ENCODE measurements around the gene AKAP13. TPM values are rescaled to one million over a fixed set of nuclear protein-coding genes. Genes with fewer than 3 reads are reported as not detected.

The AKAP13 gene
- total RNA-seq, 1 experiment from 2014 or later: 47.3 TPM

GRCh38 chr15:85607842-85608241 lies 227.4 kb downstream of the AKAP13 start:
- no peak overlapping the region for H3K4me3 Mint-ChIP-seq
- no peaks in the 10 kb centered on the region for H4K20me1 ChIP-seq (ENCODE audit: control insufficient read depth, insufficient read depth, insufficient read length)
- TF ChIP-seq CTCF (conservative IDR thresholded peaks at IDR 0.05): no peak
- no peak overlapping the region for H2BK20ac ChIP-seq (ENCODE audit: low read depth, low read length, poor library complexity, severe bottlenecking)
- no peak overlapping the region for H2BK5ac ChIP-seq (ENCODE audit: insufficient read length, low read length)
- no peak overlapping the region for H3K14ac ChIP-seq (ENCODE audit: insufficient read depth, low read length)
- H2BK120ac ChIP-seq (ENCODE audit: low read depth, low read length, poor library complexity, severe bottlenecking): no peak overlapping the region
- no peak overlapping the region for H3K4me2 ChIP-seq (ENCODE audit: insufficient read depth, insufficient read length, low read length)
- no peak overlapping the region for H4K91ac ChIP-seq (ENCODE audit: insufficient read length, low read depth, low read length)
- no peak overlapping the region for H3K18ac ChIP-seq (ENCODE audit: insufficient read length, low read depth, low read length)
- H2BK12ac ChIP-seq (ENCODE audit: insufficient read length, low read depth, low read length): no peak overlapping the region
- no peaks in the 10 kb centered on the region; the same call in 1 of the 2 replicates for H3K79me2 ChIP-seq (ENCODE audit: insufficient read depth, low read length)
- no peaks in the 10 kb centered on the region for H3K9me3 ChIP-seq (ENCODE audit: control insufficient read depth, low read depth, low read length)
- no peak overlapping the region for H2AFZ ChIP-seq (ENCODE audit: low read length)
- H3K27ac ChIP-seq (ENCODE audit: insufficient read length, low read depth, low read length): no peak overlapping the region
- no peak overlapping the region for H3K23ac ChIP-seq (ENCODE audit: insufficient read length, low read depth, low read length)
- no CpG with 5 or more reads among the region's 1 CpG for WGBS (ENCODE audit: extremely low coverage, insufficient read length, low lambda C conversion rate)
- H3K9ac ChIP-seq (ENCODE audit: extremely low read depth, insufficient read length, low read length): no peak overlapping the region
- no peak overlapping the region for H3K4ac ChIP-seq (ENCODE audit: low read depth, low read length)
- H2BK15ac ChIP-seq (ENCODE audit: low read depth, low read length): no peak overlapping the region
- no peak overlapping the region for H2AK5ac ChIP-seq (ENCODE audit: insufficient read length, low read length)
- H3K27me3 Mint-ChIP-seq (ENCODE audit: low read depth): no peaks in the 10 kb centered on the region
- no peak for DNase-seq
- no peaks in the 10 kb centered on the region for H3K9me3 Mint-ChIP-seq
- H3K79me1 ChIP-seq (ENCODE audit: insufficient read depth, low read depth, low read length, poor library complexity, severe bottlenecking): no peaks in the 10 kb centered on the region
- no peak overlapping the region for H3K56ac ChIP-seq (ENCODE audit: insufficient read length, low read depth, low read length)
- no peaks in the 10 kb centered on the region for H3K23me2 ChIP-seq (ENCODE audit: insufficient read length, low read depth, low read length, poor library complexity, severe bottlenecking)
- H3T11ph ChIP-seq (ENCODE audit: low read length): no peak overlapping the region
- H3K27ac Mint-ChIP-seq: no peak overlapping the region
- H3K4me1 Mint-ChIP-seq: no peaks in the 10 kb centered on the region
- no peak overlapping the region for H4K8ac ChIP-seq (replicated peaks; ENCODE audit: insufficient read length, low read depth, low read length)
- H4K5ac ChIP-seq (ENCODE audit: insufficient read length, low read depth, low read length): no peak overlapping the region
- no peaks in the 10 kb centered on the region; a peak in 1 of 7 replicates for H3K36me3 Mint-ChIP-seq (ENCODE audit: insufficient read depth in 1 of 3, low read depth in 3 of 3)
- no peaks in the 10 kb centered on the region for H3K4me1 ChIP-seq (ENCODE audit: insufficient read depth, low read length)
- H3K27me3 ChIP-seq (ENCODE audit: insufficient read depth, low read length): no peaks in the 10 kb centered on the region
